Activated T-helper 1 cell treated with anti-CD3 and anti-CD28 coated beads, Interleukin-12 subunit alpha, Interleukin-12 subunit beta, Interleukin-2, Interleukin-4 antibody, amounts not matched to agents 30 ng/mL and 10 ng/mL and 1 ng/mL, durations not matched to agents 14 hours and 24 hours and 36 hours (primary cell): ENCODE data around the gene SULT1A1. TPM values are rescaled to one million over a fixed set of nuclear protein-coding genes. Genes with fewer than 3 reads are reported as not detected.

Experiments
- DNase-seq: peaks from one replicate; pipeline ENCODE4 v3.0.0; 2021; ENCODE audit warnings: low spot score
- H3K27ac Mint-ChIP-seq: one replicate; pipeline ENCODE4 v1.8.0; 2021; ENCODE audit warnings: mild to moderate bottlenecking, mixed read lengths
- H3K27me3 Mint-ChIP-seq: one replicate; pipeline ENCODE4 v1.8.0; 2022; ENCODE audit warnings: mild to moderate bottlenecking, moderate library complexity, mixed read lengths; ENCODE audit not compliant: insufficient read depth
- H3K36me3 Mint-ChIP-seq: one replicate; pipeline ENCODE4 v1.8.0; 2021; ENCODE audit warnings: low read depth, mixed read lengths
- H3K4me1 Mint-ChIP-seq: one replicate; pipeline ENCODE4 v1.8.0; 2021; ENCODE audit warnings: low read depth, mixed read lengths
- H3K4me3 Mint-ChIP-seq: one replicate; pipeline ENCODE4 v1.8.0; 2021; ENCODE audit warnings: mild to moderate bottlenecking, moderate library complexity, mixed read lengths
- H3K9me3 Mint-ChIP-seq: one replicate; pipeline ENCODE4 v1.8.0; 2021; ENCODE audit warnings: mixed read lengths
- intact Hi-C: fragments of 100-400 bp; cut with micrococcal nuclease; formaldehyde crosslinking; loops from one replicate; pipeline ENCODE4 v1.15.1; 2024
- total RNA-seq: library from RNA; stranded (reverse); gene quantifications from 2 replicates; pipeline ENCODE4 v1.2.3, GENCODE V29; 2022

Gene SULT1A1
- total RNA-seq, 1 donor from 2014 or later, result 8.9 TPM

DNA sequence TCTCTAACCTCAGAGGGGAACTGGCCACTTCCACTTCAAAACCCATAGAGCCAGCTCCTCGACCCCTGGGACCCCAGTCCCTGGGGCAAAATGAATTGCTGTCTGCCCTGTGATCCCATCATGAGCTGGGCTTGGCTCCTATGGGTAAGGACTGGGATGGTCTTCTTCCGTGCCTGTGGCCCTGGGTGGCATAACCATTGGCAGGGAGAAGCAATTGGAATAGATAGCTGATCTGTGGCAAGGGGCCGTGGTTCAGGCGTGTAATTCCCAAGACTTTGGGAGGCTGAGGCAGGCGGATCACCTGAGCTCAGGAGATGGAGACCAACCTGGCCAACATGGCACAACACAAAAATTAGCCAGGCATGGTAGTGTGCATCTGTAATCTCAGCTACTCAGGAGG lies 17.3 kb downstream of the SULT1A1 start:
- no peak overlapping the region for H3K4me3 Mint-ChIP-seq
- intact Hi-C loops, result no loop called here
- no peak for DNase-seq
- no peaks in the 10 kb centered on the region for H3K27me3 Mint-ChIP-seq
- H3K9me3 Mint-ChIP-seq, result no peaks in the 10 kb centered on the region
- H3K36me3 Mint-ChIP-seq, result peaks cover 4% of the 10 kb centered on the region
- H3K4me1 Mint-ChIP-seq, result no peaks in the 10 kb centered on the region
- H3K27ac Mint-ChIP-seq, result no peak overlapping the region

DNA sequence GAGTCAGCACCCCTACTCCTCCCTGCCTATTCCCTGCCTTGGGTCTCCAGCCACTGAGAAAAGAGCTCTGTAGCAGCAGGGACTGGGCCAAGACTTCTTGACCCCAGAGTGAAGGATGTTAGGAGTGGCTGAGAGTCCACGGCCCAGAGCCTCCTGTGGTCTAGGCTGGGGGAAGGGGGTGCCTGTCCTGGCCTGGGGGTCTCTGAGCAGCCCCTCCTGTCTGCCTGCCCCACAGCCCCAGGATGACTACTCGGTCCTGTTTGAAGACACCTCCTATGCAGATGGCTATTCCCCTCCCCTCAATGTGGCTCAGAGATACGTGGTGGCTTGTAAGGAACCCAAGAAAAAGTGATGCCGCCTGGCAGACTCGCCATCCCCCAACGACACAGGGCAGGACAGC lies 18.5 kb downstream of the SULT1A1 start:
- DNase-seq, result no peak
- Mint-ChIP-seq H3K9me3 (no peaks in the 10 kb centered on the region), H3K36me3 (peaks cover 4% of the 10 kb centered on the region), H3K27ac (no peak overlapping the region), H3K27me3 (no peaks in the 10 kb centered on the region), H3K4me3 (no peak overlapping the region), H3K4me1 (no peaks in the 10 kb centered on the region)
- intact Hi-C loops, result no loop called here

DNA sequence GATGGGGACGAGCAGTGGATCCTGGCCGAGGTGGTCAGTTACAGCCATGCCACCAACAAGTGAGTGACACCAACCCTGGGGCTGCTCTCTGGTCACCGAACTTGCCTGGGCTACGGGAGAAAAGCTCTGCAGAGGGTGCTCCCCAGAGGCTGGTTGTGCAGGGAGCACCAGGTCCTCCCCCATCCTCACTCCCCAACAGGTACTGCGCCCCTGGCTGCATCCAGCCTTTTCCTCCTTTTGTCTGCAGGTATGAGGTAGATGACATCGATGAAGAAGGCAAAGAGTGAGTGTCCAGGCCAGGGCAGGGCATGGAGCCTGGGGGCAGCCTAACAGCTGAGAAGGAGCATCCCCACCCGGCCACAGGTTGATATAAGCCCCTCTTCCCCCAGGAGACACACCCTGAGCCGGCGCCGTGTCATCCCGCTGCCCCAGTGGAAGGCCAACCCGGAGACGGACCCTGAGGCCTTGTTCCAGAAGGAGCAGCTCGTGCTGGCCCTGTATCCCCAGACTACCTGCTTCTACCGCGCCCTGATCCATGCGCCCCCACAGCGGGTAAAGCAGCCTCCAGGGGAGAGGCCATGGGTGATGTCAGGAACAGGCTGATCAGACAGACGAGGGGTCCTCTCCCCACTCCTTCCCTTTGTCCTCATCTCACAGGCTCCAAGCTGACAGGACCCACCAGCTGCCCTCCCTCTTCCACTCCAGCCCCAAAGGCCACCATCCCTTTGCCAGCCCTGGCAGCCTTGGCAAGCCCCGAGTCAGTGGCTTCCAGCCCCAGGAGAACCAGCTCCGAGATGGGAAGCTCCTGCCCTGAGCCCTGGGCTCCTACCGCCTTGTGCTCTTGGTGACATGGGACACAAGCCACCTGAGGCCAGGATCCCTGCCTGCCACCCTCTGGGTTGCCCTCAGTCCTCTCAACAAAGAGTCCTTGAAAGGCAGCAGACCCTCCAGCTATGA lies 19.2 kb downstream of the SULT1A1 start:
- no peaks in the 10 kb centered on the region for H3K27me3 Mint-ChIP-seq
- H3K27ac Mint-ChIP-seq, result no peak overlapping the region
- H3K4me3 Mint-ChIP-seq, result no peak overlapping the region
- H3K4me1 Mint-ChIP-seq, result no peaks in the 10 kb centered on the region
- no peaks in the 10 kb centered on the region for H3K9me3 Mint-ChIP-seq
- H3K36me3 Mint-ChIP-seq, result peaks cover 6% of the 10 kb centered on the region
- intact Hi-C loops, result no loop called here
- DNase-seq, result no peak

DNA sequence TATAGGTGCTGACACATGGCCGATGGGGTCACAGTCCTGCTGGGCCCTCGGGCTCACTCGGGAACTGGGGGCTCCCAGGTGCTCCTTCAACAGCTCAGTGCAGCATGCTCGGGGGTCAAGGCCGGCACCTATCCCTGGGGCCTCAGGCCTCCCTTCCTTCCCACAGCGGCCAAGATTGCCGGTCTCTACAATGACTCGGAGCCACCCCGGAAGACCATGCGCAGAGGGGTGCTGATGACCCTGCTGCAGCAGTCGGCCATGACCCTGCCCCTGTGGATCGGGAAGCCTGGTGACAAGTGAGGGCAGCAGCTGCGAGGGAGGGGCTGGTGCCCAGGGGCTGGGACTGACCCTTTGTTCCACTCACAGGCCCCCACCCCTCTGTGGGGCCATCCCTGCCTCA lies 19.9 kb downstream of the SULT1A1 start:
- Mint-ChIP-seq H3K27ac (no peak overlapping the region), H3K36me3 (peaks cover 7% of the 10 kb centered on the region), H3K9me3 (no peaks in the 10 kb centered on the region), H3K4me3 (no peak overlapping the region), H3K4me1 (no peaks in the 10 kb centered on the region), H3K27me3 (no peaks in the 10 kb centered on the region)
- intact Hi-C loops, result no loop called here
- no peak for DNase-seq

DNA sequence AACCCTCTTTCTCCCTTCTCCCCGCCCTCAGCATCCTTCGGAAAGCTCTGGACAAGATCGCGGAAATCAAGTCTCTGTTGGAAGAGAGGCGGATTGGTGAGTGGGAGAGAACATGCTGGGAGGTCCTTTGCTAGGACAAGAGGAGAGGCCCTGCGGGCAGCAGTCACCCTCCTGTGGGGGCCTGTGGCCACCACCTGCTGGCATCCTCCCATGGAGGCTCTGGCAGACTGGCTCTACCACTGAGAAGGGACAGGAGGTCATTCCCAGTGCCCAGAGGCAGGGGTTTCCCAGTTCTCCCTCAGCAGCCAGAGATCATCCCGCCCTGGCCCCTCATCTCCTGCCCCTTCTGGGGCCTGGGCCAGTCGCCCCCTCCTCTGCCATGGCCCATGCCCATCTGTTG lies 20.8 kb downstream of the SULT1A1 start:
- DNase-seq, result no peak
- Mint-ChIP-seq H3K27ac (no peak overlapping the region), H3K36me3 (peaks cover 9% of the 10 kb centered on the region), H3K27me3 (no peaks in the 10 kb centered on the region), H3K9me3 (no peaks in the 10 kb centered on the region), H3K4me1 (no peaks in the 10 kb centered on the region), H3K4me3 (no peak overlapping the region)
- intact Hi-C loops, result no loop called here

DNA sequence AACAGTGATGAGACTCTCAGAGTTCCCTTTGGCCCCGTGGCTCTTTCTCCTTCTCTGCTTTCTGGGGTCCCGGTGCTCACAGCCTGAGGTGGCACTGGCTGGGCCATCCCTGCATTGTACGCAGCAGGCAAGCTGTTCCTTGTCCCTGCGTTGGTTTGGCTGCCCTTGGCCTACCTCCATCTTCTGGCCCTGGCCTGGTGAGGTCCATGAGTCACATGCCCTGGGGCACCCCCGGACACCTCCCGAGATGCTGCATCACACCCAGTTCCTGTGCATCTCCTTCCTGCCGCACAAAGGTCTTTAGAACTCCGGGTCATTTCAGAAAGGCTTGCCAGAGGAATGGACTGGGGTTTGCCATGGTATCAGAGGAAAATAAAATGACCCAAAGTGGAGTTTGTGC lies 22.5 kb downstream of the SULT1A1 start:
- no peaks in the 10 kb centered on the region for H3K9me3 Mint-ChIP-seq
- no peaks in the 10 kb centered on the region for H3K27me3 Mint-ChIP-seq
- no peak overlapping the region for H3K27ac Mint-ChIP-seq
- DNase-seq, result no peak
- H3K36me3 Mint-ChIP-seq, result peaks cover 13% of the 10 kb centered on the region
- no peaks in the 10 kb centered on the region for H3K4me1 Mint-ChIP-seq
- intact Hi-C loops, result no loop called here
- no peak overlapping the region for H3K4me3 Mint-ChIP-seq

DNA sequence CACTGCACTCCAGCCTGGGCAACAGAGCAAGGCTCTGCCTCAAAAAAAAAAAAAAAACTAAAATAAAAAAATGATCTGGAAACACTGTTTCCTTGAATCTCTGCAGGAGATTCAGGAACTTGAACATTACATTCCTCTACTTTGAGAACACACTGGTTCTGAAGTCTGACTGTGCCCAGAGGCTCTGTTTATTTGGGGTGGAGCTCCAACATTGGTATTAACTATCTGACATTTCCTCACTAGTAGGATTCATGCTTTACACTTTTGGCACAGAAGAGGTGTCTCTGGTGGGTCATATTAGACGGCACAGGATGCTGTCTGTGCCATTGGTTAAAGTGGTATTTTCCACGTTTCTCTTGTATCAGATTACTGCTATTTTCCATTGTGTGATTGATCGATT lies 23.4 kb downstream of the SULT1A1 start:
- Mint-ChIP-seq H3K27ac (no peak overlapping the region), H3K9me3 (no peaks in the 10 kb centered on the region), H3K27me3 (no peaks in the 10 kb centered on the region), H3K4me1 (no peaks in the 10 kb centered on the region), H3K36me3 (peaks cover 19% of the 10 kb centered on the region), H3K4me3 (no peak overlapping the region)
- no peak for DNase-seq
- intact Hi-C loops, result no loop called here

DNA sequence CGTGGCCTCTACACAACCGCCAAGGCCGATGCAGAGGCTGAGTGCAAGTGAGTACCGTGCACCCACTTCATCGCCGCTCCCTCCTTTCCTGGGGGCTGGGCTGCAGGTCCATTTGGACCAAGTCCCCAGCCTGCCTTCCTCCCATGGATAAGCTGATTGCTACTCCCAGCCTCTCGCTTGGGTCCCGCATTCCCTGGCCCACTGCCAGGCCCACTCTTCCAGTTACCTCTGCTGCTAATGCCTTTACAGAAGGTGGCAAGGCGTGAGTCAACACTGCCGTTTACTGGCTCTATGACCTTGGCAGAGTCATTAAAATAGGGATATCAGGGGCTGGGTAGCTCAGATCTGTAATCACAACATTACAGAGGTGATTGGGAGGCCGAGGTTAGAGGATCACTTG lies 24.2 kb downstream of the SULT1A1 start:
- H3K4me1 Mint-ChIP-seq, result no peaks in the 10 kb centered on the region
- no peak overlapping the region for H3K4me3 Mint-ChIP-seq
- DNase-seq, result no peak
- H3K27me3 Mint-ChIP-seq, result no peaks in the 10 kb centered on the region
- H3K27ac Mint-ChIP-seq, result no peak overlapping the region
- H3K36me3 Mint-ChIP-seq, result peaks cover 17% of the 10 kb centered on the region
- intact Hi-C loops, result no loop called here
- no peaks in the 10 kb centered on the region for H3K9me3 Mint-ChIP-seq

DNA sequence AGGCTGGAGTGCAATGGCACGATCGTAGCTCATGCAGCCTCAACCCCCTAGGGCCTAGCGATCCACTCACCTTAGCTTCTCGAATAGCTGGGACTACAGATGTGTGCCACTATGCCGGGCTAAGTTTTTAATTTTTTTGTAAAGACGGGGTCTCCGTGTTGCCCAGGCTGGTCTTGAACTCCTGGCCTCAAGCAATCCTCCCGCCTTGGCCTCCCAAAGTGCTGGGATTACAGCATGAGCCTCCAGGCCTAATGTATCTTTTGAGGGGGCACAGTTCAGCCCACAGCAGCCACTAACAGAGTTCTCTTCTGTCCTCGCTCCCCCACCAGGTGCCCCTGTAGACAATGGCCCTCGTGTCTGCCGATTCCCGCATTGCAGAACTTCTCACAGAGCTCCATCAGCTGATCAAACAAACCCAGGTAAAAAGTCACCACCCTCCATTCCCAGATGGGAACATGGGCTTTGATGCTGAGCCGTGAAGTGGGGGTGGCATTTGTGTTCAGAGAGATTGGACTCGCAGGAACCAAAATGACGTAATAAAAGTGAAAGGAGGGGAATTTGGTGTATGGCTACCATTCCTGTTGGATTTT lies 29.0 kb downstream of the SULT1A1 start:
- H3K36me3 Mint-ChIP-seq, result peaks cover 14% of the 10 kb centered on the region
- H3K4me1 Mint-ChIP-seq, result no peaks in the 10 kb centered on the region
- no peaks in the 10 kb centered on the region for H3K27me3 Mint-ChIP-seq
- H3K4me3 Mint-ChIP-seq, result no peak overlapping the region
- no peak overlapping the region for H3K27ac Mint-ChIP-seq
- DNase-seq, result no peak
- H3K9me3 Mint-ChIP-seq, result no peaks in the 10 kb centered on the region
- intact Hi-C loops, result no loop called here

DNA sequence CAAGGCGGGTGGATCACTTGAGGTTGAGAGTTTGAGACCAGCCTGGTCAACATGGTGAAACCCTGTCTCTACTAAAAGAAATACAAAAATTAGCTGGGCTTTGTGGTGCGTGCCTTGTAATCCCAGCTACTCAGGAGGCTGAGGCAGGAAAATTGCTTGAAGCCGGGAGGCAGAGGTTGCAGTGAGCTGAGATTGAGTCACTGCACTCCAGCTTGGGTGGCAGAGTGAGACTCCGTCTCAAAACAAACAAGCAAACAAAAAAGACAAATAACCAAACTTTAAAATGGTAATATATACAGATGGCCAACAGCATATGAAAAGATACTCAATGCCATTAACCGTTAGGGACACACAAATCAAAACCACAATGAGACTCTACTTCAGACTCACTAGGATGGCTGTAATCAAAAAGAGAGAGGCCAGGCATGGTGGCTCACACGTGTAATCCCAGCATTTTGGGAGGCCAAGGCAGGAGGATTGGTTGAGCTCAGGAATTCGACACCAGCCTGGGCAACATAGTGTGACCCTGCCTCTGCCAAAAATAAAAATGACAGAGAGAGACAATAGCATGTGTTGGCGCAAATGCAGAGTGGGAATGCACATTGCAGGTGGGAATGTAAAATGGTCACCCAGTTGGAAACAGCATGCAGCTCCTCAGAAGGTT lies 34.3 kb downstream of the SULT1A1 start:
- no peak for DNase-seq
- H3K27me3 Mint-ChIP-seq, result no peaks in the 10 kb centered on the region
- H3K4me1 Mint-ChIP-seq, result no peaks in the 10 kb centered on the region
- no peaks in the 10 kb centered on the region for H3K9me3 Mint-ChIP-seq
- no peak overlapping the region for H3K27ac Mint-ChIP-seq
- intact Hi-C loops, result no loop called here
- H3K36me3 Mint-ChIP-seq, result no peaks in the 10 kb centered on the region
- no peak overlapping the region for H3K4me3 Mint-ChIP-seq

DNA sequence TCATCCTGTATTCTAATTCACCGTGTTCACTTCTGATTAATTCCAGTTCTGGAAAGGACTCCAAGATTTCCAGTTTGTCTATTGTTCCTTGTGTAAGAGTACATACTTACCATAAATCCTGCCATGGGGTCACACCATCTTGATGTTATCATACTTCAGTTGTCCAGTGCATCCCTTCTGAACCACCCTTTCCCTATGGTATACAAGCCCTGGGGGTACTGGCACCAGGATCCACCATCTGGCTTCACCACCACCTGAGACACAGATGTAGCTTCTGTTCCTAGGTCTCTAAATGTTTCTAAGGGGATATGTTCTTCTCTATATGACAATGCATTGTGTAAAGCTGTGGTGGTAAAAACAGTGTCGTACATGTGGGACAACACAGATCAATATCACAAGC lies 34.9 kb downstream of the SULT1A1 start:
- H3K27ac Mint-ChIP-seq, result no peak overlapping the region
- intact Hi-C loops, result no loop called here
- H3K9me3 Mint-ChIP-seq, result no peaks in the 10 kb centered on the region

DNA sequence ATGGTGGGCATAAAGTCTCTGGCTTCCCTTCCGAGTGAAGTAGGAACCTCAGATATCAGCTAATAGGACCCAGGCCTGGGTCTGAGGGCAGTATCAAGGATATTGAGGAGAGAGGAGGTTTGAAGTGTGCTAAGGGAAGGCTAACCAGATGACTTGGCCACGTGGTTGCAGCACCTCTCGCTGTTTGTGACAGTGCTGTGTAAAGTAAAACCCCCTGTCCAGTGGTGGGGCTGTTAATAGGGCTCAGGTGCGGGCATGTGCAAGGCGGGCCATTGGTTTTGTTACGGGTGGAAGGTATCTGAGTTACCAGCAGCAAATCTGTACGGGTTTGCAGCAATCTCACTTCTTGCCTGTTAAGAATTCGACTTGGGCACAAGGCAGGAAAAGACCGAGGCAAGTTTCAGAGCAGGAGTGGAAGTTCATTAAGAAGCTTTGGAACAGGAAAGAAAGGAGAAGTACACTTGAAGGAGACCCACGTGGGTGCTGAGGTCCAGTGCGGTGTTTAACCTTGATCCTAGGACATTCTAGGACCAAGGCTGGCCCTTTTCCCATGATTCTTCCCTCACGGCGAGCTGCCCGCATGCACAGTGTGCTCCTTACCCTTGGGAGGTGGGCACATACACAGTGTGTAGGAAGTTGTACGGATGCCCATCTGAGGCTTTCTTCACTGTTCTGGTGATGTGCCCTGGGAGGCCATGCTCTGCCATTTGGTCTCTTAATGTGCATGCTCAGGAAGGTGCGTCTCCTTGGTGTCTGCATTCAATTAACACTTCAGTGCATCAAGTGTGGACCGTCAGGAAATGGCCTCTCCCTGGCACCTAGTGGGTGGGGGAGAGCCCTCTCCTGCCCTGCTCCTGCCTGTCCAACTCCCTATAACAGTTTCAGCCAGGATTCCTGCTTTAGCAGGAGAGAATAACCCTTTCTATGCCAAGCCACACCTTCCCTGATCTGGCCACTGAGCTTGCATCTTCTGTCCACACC lies 35.8 kb downstream of the SULT1A1 start:
- Mint-ChIP-seq H3K27me3 (no peaks in the 10 kb centered on the region), H3K36me3 (no peaks in the 10 kb centered on the region), H3K9me3 (no peaks in the 10 kb centered on the region), H3K27ac (no peak overlapping the region), H3K4me3 (no peak overlapping the region), H3K4me1 (no peaks in the 10 kb centered on the region)
- intact Hi-C loops, result no loop called here
- DNase-seq, result no peak

More for the DNA sequence above, 34.9 kb downstream of the SULT1A1 start:
- Mint-ChIP-seq H3K27me3 (no peaks in the 10 kb centered on the region), H3K36me3 (no peaks in the 10 kb centered on the region), H3K4me1 (no peaks in the 10 kb centered on the region), H3K4me3 (no peak overlapping the region)
- DNase-seq, result no peak
